Activated CD4-positive, alpha-beta T cell treated with anti-CD3 and anti-CD28 coated beads, Interleukin-2, amount 50 U/mL, for 16 hours (primary cell): ENCODE measurements around the gene VIL1.

Source experiments
- DNase-seq: peaks from one replicate; pipeline ENCODE4 v3.0.0-alpha.2; 2020

The VIL1 gene

DNA sequence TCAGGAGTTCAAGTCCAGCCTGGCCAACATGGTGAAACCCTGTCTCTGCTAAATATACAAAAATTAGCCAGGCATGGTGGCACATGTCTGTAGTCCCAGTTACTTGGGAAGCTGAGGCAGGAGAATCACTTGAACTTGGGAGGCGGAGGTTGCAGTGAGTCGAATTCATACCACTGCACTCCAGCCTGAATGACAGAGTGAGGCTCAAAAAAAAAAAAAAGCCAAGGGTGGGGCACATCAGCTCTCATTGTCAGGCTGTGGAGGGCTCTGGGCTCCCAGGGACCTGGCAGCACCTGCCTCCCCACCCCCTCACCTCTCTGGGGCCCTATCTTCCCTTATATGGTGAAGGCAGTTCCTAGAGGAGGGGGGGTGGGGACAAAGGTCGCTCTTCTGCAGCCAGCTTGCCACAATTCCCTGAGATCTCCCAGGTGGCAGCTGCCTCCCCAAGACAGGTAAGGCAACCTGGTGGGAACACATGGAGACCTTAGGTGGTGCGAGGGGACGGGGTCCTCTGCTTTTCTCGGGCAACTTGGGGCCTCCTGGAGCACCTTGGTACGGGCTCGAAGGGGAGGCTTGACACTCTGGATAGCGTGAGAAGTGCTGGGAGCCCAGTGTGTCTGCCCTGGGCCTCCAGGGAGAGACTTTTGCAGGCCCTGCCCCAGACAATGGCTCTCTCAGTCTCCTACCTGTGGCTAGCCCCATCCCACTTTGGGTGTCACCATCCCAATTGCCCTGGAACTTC, at the start of gene VIL1:
VIL1 (plus strand) TSS at position 407 of the 742 bp plus-strand sequence. CDS start 4,656 bp downstream, outside the sequence.
- DNase-seq, result no peak

DNA sequence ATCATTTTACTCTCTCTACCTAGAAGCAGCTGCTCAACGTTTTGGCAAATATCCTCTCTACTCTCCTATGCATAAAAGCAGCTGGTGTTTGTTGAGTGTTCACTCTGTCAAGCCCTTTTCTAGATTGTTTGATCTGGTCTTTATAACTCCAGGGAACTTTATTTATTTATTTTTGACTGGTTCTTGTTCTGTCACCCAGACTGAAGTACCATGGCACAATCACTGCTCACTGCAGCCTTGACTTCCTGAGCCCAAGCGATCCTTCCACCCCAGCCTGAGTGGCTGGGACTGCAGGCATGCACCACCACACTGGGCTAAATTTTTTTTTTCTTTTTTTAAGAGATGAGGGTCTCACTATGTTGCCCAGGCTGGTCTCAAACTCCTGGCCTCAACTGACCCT, 49.6 kb upstream of the VIL1 start:
- no peak for DNase-seq

DNA sequence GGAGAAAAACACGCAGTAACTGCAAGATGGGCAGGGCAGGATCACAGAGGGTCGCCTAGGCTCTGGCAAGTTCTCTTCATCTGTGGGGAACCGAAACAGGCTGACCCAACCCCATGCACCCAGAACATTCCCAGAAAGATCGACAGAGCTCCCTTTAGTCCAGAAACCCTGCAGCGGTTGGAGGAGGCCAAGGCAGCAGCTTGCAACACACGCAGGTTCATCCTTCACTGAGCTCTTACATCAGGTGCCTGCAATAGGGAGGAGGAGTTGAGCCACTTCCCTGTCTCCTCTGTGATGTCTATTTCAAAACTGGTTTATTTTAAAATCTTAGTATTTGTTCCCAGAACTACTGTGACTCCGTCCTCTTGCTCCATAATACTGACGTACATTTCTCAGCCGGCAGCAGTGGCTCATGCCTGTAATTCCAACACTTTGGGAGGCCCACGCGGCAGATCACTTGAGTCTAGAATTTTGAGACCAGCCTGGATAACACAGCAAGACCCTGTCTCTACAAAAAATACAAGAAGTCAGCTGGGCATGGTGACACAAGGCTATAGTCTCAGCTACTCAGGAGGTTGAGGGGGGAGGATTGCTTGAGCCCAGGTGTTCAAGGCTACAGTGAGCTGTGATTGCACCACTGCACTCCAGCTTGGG, 48.4 kb upstream of the VIL1 start:
- DNase-seq, result no peak

DNA sequence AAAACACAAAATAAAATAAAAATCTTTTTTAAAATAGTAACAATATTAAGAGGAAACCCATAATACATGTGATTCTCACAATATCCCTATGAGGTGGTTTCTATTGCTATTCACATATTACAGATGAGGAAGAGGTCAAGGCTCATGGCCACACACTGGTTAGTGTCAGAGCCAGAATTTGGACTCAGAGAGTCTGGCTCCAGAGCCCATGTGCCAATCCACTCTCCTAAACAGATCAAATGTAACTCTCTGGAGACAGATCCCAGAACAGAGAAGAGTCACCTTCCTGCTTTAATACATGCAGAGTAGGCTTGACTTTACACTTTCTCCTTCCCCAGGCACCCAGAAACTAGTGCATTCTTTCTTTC, 47.0 kb upstream of the VIL1 start:
- no peak for DNase-seq

DNA sequence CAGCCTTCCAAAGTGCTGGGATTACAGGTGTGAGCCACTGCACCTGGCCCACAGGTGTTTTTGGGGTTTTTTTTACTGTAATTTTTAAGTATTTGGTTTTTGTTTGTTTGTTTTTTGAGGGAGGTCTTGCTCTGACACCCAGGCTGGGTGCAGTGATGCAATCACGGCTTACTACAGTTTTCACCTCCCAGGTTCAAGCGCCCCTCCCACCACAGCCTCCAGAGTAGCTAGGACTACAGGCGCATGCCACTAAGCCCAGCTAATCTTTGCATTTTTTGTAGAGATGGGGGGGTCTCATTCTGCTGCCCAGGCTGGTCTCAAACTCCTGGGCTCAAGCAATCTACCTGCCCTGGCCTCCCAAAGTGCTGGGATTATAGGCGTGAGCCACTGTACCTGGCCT, 44.1 kb upstream of the VIL1 start:
- DNase-seq, result no peak

GRCh38 chr2:218375212-218375611, 43.7 kb upstream of the VIL1 start:
- no peak for DNase-seq

DNA sequence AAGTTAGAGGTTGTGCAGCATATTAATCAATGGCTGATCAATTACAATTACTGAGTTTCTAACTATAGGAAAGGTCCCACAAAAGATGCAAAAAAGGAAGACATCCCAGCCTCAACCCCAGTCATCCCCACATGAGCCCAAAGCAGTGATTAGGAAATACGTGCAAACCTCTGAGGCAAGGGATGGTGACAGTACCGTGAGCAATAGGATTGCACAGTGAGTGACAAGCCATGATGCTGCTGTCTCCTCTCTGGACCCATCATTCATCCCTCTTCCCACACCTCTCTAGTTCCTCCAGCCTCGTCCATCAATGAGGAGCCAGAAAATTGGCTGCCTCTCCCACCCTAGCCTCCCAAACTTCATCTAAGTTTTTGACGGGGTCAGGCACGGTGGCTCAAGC, 40.9 kb upstream of the VIL1 start:
- no peak for DNase-seq

- DNase-seq, result no peak
Measured at GRCh38 chr2:218381916-218382366, 37.0 kb upstream of the VIL1 start, which contains the start of gene SLC11A1. Gene SLC11A1, plus strand, starts transcription at chr2:218382273. Its CDS starts 96 bp downstream, at chr2:218382369.

- no peak for DNase-seq
Measured at GRCh38 chr2:218382785-218383184, 36.1 kb upstream of the VIL1 start.

DNA sequence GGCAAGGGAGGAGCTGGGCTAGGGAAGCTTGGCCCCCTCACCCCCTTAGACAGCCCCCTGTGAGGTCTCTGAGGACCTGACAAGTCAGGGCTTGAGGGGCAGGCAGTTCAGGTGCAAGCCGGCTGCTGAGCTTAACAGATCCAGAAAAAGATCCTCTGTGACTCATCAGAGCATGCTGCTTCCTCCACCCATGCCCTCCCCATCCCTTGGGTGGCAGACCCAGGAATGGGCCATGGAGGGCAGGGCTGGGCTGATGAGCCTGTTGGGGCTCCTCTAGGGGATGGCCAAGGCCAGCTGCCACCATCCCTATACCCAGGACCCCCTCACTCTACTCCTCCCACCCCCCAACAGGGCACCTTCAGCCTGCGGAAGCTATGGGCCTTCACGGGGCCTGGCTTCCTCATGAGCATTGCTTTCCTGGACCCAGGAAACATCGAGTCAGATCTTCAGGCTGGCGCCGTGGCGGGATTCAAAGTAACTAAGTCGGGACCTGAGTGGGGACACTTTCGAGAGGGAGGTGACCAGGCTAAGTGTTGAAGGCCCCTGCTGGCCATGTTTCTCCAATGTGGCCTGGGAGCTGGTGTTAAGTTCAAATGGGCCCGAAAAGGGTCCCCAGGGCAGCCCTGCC, 34.9 kb upstream of the VIL1 start:
- DNase-seq, result no peak

GRCh38 chr2:218384975-218385374, 33.9 kb upstream of the VIL1 start:
- no peak for DNase-seq

GRCh38 chr2:218386505-218387368, 32.2 kb upstream of the VIL1 start:
- no peak for DNase-seq

GRCh38 chr2:218387369-218388194, 31.3 kb upstream of the VIL1 start:
- no peak for DNase-seq

- DNase-seq, result no peak
Measured at GRCh38 chr2:218389333-218390150, 29.4 kb upstream of the VIL1 start.

GRCh38 chr2:218391202-218391601, 27.7 kb upstream of the VIL1 start:
- DNase-seq, result no peak

DNA sequence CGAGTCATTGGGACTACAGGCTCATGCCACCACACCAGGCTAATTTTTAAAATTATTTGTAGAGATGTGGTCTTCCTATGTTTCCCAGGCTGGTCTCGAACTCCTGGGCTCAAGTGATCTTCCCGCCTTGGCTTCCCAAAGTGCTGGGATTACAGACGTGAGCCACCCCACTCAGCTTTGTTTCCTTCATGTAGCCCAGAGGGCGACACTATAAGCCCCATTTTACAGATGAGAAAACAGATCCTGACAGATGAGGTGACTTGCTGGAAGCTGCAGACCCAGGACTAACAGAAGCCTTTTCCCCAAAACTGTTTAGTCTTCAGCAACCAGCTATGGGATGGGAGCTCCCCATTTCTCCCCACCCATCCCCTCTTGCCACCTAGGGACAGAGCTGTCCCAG, 26.5 kb upstream of the VIL1 start:
- no peak for DNase-seq

- no peak for DNase-seq
Measured at GRCh38 chr2:218392891-218393462, 25.9 kb upstream of the VIL1 start.

GRCh38 chr2:218393750-218394290, 25.1 kb upstream of the VIL1 start:
- no peak for DNase-seq

DNA sequence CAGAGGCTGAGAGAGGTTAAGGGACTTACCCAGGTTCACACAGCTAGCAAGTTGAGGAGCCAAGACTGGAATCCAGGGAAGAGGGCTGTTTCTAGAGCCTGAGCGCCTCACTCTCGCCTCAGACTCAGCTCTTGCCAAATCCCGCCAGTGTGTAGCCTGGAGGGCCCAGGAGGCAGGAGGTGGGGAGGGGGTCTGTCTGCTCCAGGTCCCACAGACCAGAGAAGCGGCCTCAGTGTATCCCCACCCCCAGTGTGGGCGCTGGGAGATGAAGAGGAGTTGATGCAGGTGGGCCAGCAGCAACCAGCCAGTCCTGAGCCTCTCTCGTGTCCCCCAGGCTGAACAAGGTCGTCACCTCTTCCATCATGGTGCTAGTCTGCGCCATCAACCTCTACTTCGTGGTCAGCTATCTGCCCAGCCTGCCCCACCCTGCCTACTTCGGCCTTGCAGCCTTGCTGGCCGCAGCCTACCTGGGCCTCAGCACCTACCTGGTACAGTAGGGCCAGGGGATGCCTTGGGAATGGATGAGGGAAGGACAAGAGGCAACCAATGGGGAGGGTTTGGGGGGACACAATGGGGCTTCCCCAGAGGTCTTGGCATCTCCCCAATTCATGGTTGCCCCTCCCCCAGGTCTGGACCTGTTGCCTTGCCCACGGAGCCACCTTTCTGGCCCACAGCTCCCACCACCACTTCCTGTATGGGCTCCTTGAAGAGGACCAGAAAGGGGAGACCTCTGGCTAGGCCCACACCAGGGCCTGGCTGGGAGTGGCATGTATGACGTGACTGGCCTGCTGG, 24.4 kb upstream of the VIL1 start:
- no peak for DNase-seq

DNA sequence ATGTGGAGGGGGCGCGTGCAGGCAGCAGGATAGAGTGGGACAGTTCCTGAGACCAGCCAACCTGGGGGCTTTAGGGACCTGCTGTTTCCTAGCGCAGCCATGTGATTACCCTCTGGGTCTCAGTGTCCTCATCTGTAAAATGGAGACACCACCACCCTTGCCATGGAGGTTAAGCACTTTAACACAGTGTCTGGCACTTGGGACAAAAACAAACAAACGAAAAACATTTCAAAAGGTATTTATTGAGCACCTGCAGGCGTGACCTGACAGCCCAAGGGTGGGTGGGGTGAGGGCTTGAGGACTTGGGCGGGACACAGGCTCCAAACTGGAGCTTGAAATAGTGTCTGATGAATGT, 23.9 kb upstream of the VIL1 start:
- DNase-seq, result no peak
